Right atrium auricular region (tissue), 2 donors: ENCODE results near the gene EAF1. TPM values are rescaled to one million over a fixed set of nuclear protein-coding genes. Genes with fewer than 3 reads are reported as not detected.
"Not testable (repeated sequence)": the region's sequence is repeated elsewhere in the genome, so short reads cannot be mapped to it uniquely, and the experiment has no call there.

ENCODE experiments used
- DNase-seq: peaks from one replicate; pipeline ENCODE4 v3.0.0-alpha.2; 2019; ENCODE audit warnings: low spot score
- H3K27ac ChIP-seq, 2 donors: fragments of 200-600 bp; sonication (generic); 1 replicate in 1 of 2; 2 replicates in 1 of 2; pipeline ENCODE4 v1.5.1; 2016 to 2019
- H3K27me3 ChIP-seq, 2 donors: fragments of 200-600 bp; sonication (generic); one replicate each; pipeline versions ENCODE4 v1.5.1 to v1.6.0; 2017 to 2019
- H3K36me3 ChIP-seq: fragments of 200-600 bp; sonication (generic); one replicate; pipeline ENCODE4 v1.5.1; 2016
- H3K4me1 ChIP-seq, 2 donors: fragments of 200-600 bp; sonication (generic); one replicate each; pipeline versions ENCODE4 v1.5.1 to v1.6.0; 2017 to 2019
- H3K4me3 ChIP-seq, 2 donors: fragments of 200-600 bp; sonication (generic); 1 replicate in 1 of 2; 2 replicates in 1 of 2; pipeline ENCODE4 v1.5.1; 2017 to 2019; ENCODE audit warnings: mild to moderate bottlenecking in 1 of 2, moderate library complexity in 1 of 2
- H3K9me3 ChIP-seq, 2 donors: fragments of 200-600 bp; sonication (generic); one replicate each; pipeline ENCODE4 v1.5.1; 2019
- total RNA-seq, 2 donors: library from RNA; depleted of rRNA; stranded (reverse); fragments of >200 nt; gene quantifications; one replicate each; pipeline ENCODE4 v1.1.0, GENCODE V29; 2016
- TF ChIP-seq, protein P1 (sequence below), 2 donors: fragments of 200-600 bp; sonication (generic); IDR thresholded peaks; one replicate each; pipeline ENCODE4 v1.5.1; 2019; ENCODE audit warnings: antibody characterized with exemption in 2 of 2

The EAF1 gene
- total RNA-seq, 2 donors from 2014 or later: 9.7 to 13.2 TPM

DNA sequence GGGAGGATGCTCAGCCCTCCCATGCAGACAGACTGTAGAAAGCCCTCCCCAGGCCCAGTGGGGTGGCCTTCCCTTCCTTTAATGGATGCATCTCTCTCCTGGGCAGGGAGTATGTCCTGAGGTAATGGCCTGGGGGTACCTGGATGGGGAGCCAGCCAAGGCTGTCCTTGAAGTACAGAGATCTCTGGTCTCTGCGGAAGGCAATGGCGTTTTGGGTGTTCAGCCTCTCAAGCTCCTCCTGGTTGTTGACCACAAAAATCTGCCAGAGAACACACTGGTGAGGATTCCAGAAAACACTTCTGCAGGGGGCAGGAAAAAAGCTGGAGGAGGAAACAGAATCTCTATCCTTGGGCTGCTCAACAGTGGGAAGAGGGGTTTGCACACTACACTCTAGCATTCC lies 28.9 kb downstream of the EAF1 start:
- Histone ChIP-seq H3K27me3 (no peaks in the 10 kb centered on the region), H3K4me3 (no peak overlapping the region), H3K4me1 (no peaks in the 10 kb centered on the region), H3K36me3 (no peaks in the 10 kb centered on the region), H3K9me3 (no peaks in the 10 kb centered on the region), H3K27ac (no peak overlapping the region)
- TF ChIP-seq, protein P1, sequence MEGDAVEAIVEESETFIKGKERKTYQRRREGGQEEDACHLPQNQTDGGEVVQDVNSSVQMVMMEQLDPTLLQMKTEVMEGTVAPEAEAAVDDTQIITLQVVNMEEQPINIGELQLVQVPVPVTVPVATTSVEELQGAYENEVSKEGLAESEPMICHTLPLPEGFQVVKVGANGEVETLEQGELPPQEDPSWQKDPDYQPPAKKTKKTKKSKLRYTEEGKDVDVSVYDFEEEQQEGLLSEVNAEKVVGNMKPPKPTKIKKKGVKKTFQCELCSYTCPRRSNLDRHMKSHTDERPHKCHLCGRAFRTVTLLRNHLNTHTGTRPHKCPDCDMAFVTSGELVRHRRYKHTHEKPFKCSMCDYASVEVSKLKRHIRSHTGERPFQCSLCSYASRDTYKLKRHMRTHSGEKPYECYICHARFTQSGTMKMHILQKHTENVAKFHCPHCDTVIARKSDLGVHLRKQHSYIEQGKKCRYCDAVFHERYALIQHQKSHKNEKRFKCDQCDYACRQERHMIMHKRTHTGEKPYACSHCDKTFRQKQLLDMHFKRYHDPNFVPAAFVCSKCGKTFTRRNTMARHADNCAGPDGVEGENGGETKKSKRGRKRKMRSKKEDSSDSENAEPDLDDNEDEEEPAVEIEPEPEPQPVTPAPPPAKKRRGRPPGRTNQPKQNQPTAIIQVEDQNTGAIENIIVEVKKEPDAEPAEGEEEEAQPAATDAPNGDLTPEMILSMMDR (IDR thresholded peaks at IDR 0.05): no peak
- DNase-seq: no peak

DNA sequence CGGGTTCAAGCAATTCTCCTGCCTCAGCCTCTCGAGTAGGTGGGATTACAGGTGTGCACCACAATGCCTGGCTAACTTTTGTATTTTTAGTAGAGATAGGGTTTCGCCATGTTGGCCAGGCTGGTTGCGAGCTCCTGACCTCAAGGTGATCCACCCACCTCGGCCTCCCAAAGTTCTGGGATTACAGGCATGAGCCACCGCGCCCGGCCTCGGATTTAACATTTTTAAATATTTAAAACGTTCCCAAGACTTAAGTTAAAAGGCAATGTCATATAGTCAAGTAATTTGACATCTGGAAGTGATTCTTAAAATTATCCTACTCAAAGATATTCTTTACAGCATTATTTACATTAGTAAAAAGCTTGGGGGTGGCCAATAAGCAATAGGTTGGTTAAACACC lies 29.5 kb downstream of the EAF1 start:
- not testable (repeated sequence) for H3K27me3 ChIP-seq, DNase-seq, H3K4me1 ChIP-seq, H3K9me3 ChIP-seq, H3K4me3 ChIP-seq, H3K27ac ChIP-seq, H3K36me3 ChIP-seq

DNA sequence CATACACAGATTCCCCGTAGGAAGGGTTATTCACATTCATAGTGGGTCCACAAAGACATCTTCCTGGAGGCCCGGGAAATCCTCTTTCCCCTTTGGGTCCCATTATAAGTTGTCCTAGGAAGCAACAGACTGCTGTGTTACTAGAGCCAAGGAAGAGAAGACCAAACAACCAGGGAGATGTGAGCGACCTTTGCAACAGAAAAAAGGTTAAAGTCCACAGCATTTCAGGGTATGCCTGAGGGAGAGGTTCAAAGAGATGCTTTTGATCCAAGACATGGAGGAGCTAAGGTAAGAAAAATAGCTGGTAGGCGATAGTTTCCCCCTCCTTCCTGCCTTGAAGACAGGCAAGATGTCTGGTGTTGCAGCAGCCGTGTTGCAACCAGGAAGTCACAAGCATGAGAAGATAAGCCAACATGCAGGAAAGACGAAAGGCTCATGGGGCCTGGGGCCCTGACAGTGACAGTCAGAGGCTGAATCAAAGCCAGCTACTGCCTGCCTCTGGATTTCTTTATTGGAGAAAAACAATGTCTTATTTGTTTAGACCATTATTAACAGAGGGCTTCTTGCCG lies 30.9 kb downstream of the EAF1 start:
- H3K4me3 ChIP-seq: no peak overlapping the region
- TF ChIP-seq, protein P1 (IDR thresholded peaks at IDR 0.05): no peak
- H3K4me1 ChIP-seq: no peaks in the 10 kb centered on the region
- DNase-seq: no peak
- H3K9me3 ChIP-seq: no peaks in the 10 kb centered on the region
- no peaks in the 10 kb centered on the region for H3K27me3 ChIP-seq
- H3K36me3 ChIP-seq: no peaks in the 10 kb centered on the region
- H3K27ac ChIP-seq: no peak overlapping the region

DNA sequence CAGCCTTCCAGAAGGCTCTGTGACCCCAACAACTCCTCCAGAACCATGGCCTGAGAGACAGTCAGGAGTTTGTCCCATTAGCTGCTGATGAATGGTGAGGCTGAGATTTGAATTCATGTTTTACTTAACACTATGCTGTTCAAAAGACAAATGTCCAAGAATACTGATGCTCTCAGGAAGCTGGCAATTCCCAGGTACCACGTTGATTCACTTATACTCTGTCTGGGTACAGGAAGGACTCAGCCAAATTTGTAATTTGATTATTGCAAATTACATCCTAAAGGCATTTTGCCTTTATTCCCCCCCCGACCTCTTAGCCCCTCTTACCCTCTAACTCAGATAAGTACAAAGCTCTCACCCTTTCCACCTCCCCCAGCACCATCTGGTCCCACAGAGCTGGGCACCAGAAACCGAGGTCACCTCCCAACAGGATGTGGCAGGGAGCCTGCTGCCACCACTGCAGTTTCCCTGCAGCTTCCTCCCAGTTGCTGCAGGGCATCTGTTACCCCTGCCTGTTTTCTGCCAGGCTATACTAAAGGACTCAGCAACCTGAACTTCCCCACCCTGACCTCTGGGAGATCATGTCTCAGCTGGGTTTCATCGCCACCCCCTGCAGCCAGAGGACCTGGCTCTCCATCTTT lies 33.6 kb downstream of the EAF1 start:
- TF ChIP-seq, protein P1 (IDR thresholded peaks at IDR 0.05): no peak
- Histone ChIP-seq H3K27me3 (no peaks in the 10 kb centered on the region), H3K4me3 (no peak overlapping the region), H3K36me3 (peaks cover 7% of the 10 kb centered on the region), H3K27ac (no peak overlapping the region), H3K4me1 (no peaks in the 10 kb centered on the region), H3K9me3 (no peaks in the 10 kb centered on the region)
- DNase-seq: no peak

DNA sequence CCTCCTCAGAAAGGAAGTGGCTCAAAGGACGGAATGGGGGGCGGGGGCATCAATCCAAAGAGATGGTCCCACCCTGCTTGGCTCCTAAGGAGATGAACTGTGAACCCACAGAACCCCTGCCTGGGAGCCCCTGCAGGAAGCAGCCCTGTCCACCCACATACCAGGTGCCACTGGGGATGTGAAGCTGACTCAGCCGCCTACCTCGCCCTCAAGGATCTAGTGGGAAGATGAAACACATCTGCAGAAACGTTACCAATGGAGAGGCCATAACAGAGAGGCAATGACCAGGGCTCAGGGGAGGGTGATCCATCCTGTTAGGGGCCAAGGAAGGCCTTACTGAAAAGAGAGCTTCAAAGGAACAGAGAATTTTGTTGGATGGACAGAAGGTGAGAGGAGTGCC lies 35.1 kb downstream of the EAF1 start:
- H3K36me3 ChIP-seq: peaks cover 7% of the 10 kb centered on the region
- no peak overlapping the region for H3K27ac ChIP-seq
- TF ChIP-seq, protein P1 (IDR thresholded peaks at IDR 0.05): no peak
- no peak overlapping the region for H3K4me3 ChIP-seq
- H3K9me3 ChIP-seq: no peaks in the 10 kb centered on the region
- no peaks in the 10 kb centered on the region for H3K4me1 ChIP-seq
- H3K27me3 ChIP-seq: no peaks in the 10 kb centered on the region
- no peak for DNase-seq

DNA sequence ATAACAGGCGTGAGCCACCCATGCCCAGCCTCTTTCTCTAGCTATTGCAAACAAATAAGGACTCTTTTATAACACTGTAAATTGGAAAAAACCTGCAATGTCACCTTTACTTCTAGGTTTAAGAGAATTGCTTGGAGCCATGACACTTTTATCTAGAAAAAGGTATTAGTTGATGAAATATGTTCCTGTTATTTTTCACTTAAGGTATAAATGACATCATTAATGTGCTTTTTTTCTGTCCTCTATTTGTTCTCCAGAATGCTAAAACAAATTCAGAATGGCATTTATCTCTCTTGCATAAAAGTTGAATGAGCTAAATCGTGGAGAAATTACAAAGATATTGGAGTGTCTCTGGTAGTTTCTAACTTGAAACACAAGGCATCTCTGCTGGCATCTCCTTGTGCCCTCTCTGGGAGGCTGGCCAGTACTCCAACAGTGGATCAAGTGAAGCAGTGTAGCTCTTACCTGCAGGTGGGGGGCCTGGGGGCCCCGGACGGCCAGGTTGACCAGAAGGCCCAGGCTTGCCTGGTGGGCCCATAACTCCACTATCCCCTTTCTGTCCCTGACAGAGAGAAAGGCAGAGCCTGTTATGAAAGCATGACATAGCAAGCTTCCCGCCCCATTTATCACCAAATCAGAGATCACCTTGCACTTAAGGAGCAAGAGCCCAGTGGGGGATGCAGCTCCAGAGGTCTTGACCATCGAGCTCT lies 38.6 kb downstream of the EAF1 start:
- no peak for DNase-seq
- Histone ChIP-seq H3K27ac (no peak overlapping the region), H3K4me1 (no peaks in the 10 kb centered on the region), H3K27me3 (no peaks in the 10 kb centered on the region), H3K4me3 (no peak overlapping the region), H3K9me3 (no peaks in the 10 kb centered on the region), H3K36me3 (peaks cover 7% of the 10 kb centered on the region)
- TF ChIP-seq, protein P1 (IDR thresholded peaks at IDR 0.05): no peak
